HG03571 (cell line): ENCODE data around the gene MYO9B.

ENCODE experiments used
- ATAC-seq: cut with Tn5 transposase; IDR thresholded peaks from one replicate; pipeline ENCODE4 v1.9.1; 2021; ENCODE audit not compliant: unreplicated experiment

MYO9B gene

GRCh38 chr19:17236811-17237543 is 161.4 kb downstream of the MYO9B start:
- ATAC-seq = no peak

GRCh38 chr19:17237747-17238706 is 162.4 kb downstream of the MYO9B start:
- no peak for ATAC-seq

DNA sequence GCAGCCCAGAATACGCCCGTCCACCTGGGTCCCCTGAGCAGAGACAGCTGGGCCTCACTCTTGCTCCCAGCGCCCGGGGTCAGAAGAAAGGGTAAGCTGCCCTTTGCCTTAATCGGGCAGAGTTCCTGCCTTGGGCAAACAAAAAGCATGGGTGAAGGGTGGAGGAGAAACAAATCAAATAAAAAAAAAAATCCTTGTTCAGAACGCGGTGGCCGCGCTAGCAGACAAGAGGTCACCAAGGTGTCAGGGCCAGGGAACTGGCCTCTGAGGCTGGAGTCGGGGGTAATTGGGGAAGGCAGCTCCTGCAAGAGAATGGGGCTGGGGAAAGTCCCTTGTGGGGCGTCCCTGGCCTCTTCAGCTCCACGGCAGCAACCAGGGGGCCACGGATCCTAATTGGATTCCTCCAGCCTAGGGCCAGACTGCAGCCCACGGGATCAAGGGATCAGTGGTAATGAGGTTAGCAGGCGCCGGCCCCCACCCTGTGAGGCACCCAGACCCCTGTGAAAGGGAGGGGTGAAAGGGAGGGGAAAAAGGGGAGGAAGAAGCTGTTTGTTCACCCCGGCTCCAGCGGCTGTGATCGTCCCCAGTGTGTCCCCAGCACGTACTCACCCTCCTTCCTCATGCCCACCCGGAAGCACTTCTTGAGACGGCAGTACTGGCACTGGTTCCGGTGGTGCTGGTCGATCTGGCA is 164.6 kb downstream of the MYO9B start:
- ATAC-seq = no peak

- no peak for ATAC-seq
These were observed 165.3 kb downstream of the MYO9B start for GRCh38 chr19:17240826-17241399.

GRCh38 chr19:17242431-17243208 is 167.0 kb downstream of the MYO9B start:
- no peak for ATAC-seq

GRCh38 chr19:17243211-17243829 is 167.7 kb downstream of the MYO9B start:
- no peak for ATAC-seq

DNA sequence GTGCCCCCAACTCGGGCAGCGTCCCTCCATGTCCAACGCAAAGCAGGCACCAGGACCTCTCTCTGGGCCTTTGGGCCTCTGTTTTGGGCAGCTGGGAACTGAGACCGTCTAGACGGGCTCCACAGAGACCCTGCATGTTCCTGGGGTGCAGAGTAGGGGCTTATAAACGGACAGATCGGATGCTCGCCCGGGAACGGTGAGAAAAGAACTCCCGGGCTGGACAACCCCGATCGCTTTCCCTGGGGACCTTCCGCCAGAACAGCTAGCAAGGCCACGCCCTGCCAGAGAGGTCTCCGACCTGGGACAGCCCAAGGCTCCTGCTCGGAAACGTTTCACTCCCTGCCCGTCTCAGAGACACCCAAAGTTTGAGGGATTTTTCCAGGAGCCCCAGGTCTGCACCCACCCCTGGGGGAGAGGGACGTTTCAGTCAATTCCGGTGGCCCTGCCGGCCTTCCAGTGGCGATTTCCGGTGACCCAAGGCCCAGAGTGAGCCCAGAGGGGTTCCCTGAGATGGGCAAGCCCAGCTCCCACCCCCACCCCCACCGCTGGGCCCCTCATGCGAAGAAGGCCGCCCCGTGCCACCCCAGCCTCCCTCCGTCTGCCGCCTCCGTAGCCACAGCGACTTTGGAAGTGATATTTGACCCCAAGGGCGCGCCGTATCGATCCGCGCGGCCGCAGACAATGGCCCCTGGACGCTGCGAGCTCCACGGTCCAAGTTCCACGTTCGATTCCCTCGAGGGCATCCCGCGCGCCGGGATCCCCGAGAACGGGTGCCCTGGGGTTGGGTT is 168.4 kb downstream of the MYO9B start:
- no peak for ATAC-seq

- ATAC-seq = peak; percentile 22
These were observed 169.3 kb downstream of the MYO9B start for GRCh38 chr19:17244618-17245534.

- no peak for ATAC-seq
These were observed 170.0 kb downstream of the MYO9B start, which contains the start of gene NR2F6 for GRCh38 chr19:17245535-17245984. Gene NR2F6 (minus strand): TSS chr19:17245919. CDS start chr19:17245220, 699 bp downstream.

DNA sequence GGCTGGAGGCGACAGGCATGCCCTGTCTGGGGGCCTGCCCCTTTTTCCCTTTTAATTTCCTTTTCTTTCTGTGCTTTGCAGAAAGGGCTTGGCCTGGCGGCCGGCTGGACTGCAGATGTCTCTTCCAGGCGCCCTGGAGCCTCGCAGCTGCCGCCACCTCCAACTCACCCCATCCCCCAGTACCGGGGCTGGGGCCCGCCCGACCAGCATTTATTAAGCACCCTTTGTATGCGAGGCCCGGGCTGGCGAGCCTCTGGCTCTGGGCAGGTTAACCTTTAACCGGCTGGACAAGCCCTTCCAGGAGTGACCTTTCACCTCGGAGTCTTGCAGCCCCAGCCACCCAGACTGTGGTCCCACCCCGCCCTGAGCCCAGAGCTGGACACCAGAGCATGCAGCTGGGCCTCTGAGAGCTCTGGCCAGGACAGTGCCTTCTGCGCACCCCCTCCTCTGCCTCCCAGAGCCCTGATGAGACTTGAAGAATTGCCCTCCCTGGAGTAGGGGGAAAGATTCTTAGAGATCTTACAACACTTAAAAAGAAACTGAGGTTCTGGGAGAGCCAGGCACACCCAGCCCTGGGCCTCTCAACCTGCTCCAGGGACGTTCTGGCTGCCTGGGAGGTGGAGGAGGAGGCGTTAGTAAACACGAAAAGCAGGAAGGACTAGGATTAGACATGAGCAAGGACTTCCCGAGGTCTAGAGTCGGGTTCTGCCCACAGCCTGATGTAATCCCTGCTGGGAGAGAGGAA is 171.3 kb downstream of the MYO9B start:
- no peak for ATAC-seq

- no peak for ATAC-seq
These were observed 172.6 kb downstream of the MYO9B start for GRCh38 chr19:17248011-17248776.

DNA sequence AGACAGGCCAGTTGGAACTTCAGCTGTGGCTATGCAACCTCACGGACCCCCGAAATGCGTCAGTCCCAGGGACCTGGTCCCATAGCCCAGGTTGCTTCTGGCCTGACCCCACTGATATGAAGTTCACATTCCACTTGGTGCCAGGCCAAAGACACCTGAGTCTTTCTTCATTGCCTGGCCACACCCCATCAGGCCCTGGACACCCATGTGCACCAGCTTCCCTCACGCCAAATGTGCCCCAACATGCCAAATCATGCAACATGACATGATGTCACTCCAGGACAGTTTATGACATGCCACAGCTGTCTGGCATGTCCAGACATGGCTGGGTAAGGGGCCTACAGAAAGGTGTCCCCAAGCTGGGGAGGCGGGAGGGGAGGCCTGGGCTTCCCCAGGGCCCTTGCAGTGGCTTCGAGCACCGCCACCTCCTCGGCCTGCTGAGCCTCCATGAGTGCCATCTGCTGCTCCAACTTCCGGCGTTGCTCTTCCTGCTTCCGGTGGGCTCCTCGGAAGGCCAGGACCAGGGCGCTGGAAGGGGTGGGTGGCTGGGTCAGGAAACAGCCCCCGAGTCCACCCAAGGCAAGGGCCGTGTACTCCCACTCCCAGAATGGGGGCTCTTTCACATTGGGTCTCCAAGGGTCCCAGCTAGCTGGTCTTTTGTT is 174.4 kb downstream of the MYO9B start:
- ATAC-seq = no peak

GRCh38 chr19:17254636-17255035 is 179.1 kb downstream of the MYO9B start:
- ATAC-seq = no peak

DNA sequence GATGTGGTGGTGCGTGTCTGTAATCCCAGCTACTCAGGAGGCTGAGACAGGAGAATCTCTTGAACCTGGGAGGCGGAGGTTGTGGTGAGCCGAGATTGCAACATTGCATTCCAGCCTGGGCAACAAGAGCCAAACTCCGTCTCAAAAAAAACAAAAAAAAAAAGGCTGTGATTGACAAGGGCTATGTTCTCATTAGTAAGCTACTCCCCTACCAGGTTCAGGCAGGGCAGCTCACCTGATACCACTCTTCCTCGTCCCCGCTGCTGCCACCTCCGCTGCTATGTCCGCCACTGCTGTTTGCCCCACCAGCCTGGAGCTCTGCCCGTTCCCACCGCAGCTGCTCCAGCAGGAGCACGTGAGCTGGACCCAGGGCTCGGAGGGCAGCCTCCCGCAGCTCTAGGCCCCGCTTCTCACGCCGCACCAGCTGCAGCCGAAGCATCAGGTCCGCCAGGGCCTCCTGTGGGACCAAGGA is 179.6 kb downstream of the MYO9B start:
- ATAC-seq = no peak

DNA sequence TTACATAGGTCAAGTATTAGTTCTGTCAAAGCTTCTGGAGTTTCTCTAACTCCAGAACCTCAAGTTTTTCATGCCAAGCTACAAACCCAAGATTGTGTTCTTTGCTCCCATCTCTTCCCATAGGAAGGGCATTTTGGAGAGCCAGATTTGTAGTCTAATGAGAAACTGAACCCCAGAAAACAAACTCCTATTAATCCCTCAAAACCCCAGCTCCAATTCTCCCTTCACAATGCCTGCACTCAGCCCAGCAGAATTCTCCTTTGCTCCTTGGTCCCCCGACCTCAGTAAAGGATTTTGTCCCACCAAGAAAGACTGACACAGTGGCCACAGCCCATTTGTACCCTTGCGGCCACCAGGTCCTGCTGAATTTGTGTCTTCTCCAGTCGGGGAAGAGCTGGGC is 180.6 kb downstream of the MYO9B start:
- ATAC-seq = no peak
